OCI-LY7 (cell line): ENCODE data around the gene ETV5. TPM values are rescaled to one million over a fixed set of nuclear protein-coding genes. Genes with fewer than 3 reads are reported as not detected.

ENCODE experiments used
- BruUV-seq: library from RNA; stranded (reverse); fragments of 400-500 nt; replicated peaks from 2 replicates; lab custom pipeline; 2021; lab: Mats Ljungman, UMichigan
- CTCF ChIA-PET: fragments of 300-600 bp; sonication (Branson Sonifier 250); formaldehyde crosslinking; loops from one replicate; lab custom pipeline; 2022; ENCODE audit warnings: antibody characterized with exemption; ENCODE audit not compliant: unreplicated experiment; lab: Charles Lee
- POLR2A ChIA-PET: fragments of 300-600 bp; sonication (Branson Sonifier 250); formaldehyde crosslinking; loops from one replicate; lab custom pipeline; 2022; ENCODE audit warnings: antibody characterized with exemption; lab: Charles Lee
- DNase-seq: peaks from one replicate; pipeline ENCODE4 v3.0.0-alpha.2; 2015; ENCODE audit warnings: low spot score
- H2AFZ ChIP-seq: fragments of 200-600 bp; sonication (generic), shearing (Covaris generic); 2 replicates; pipeline ENCODE4 v1.6.1; 2014; ENCODE audit warnings: mild to moderate bottlenecking, antibody characterized with exemption, low read length, moderate library complexity
- H3K27ac ChIP-seq: fragments of 200-600 bp; sonication (generic); 2 replicates; pipeline ENCODE4 v1.5.1; 2014; ENCODE audit warnings: mixed run types, low read depth, mild to moderate bottlenecking, moderate library complexity, low read length, inconsistent platforms; ENCODE audit not compliant: poor library complexity, severe bottlenecking
- H3K36me3 ChIP-seq: fragments of 200-600 bp; sonication (generic); 2 replicates; pipeline ENCODE4 v1.6.1; 2014; ENCODE audit warnings: mild to moderate bottlenecking, antibody characterized with exemption, low read length, moderate library complexity, mixed read lengths; ENCODE audit not compliant: insufficient read depth
- H3K4me1 ChIP-seq: fragments of 200-600 bp; sonication (generic); 2 replicates; pipeline ENCODE4 v1.5.1; 2014; ENCODE audit warnings: mild to moderate bottlenecking, low read length; ENCODE audit not compliant: insufficient read depth, poor library complexity, severe bottlenecking
- H3K4me2 ChIP-seq: fragments of 200-600 bp; sonication (generic); 2 replicates; pipeline ENCODE4 v1.6.1; 2014; ENCODE audit warnings: mild to moderate bottlenecking, low read length
- H3K4me3 ChIP-seq: fragments of 200-600 bp; sonication (generic); 2 replicates; pipeline ENCODE4 v1.5.1; 2014; ENCODE audit warnings: mild to moderate bottlenecking, low read depth, low read length; ENCODE audit not compliant: poor library complexity, severe bottlenecking
- H3K79me2 ChIP-seq: fragments of 200-600 bp; sonication (generic); 2 replicates; pipeline ENCODE4 v1.6.1; 2016; ENCODE audit warnings: low read depth, mild to moderate bottlenecking, low read length, moderate library complexity, mixed read lengths; ENCODE audit not compliant: insufficient read depth
- H3K9me2 ChIP-seq: fragments of 200-600 bp; sonication (generic); 2 replicates; pipeline ENCODE4 v1.6.1; 2016; ENCODE audit warnings: mild to moderate bottlenecking, low read length, mixed read lengths; ENCODE audit not compliant: insufficient read depth
- H3K9me3 ChIP-seq: fragments of 200-600 bp; sonication (generic); 2 replicates; pipeline ENCODE4 v1.6.1; 2014; ENCODE audit warnings: mild to moderate bottlenecking, mixed run types, low read length, mixed read lengths
- H4K20me1 ChIP-seq: fragments of 200-600 bp; sonication (generic); 2 replicates; pipeline ENCODE4 v1.6.1; 2014; ENCODE audit warnings: mild to moderate bottlenecking, antibody characterized with exemption, low read length, moderate library complexity, mixed read lengths; ENCODE audit not compliant: insufficient read depth
- CTCF ChIP-seq: fragments of 200-600 bp; sonication (generic); conservative IDR thresholded peaks from 2 replicates; pipeline ENCODE4 v1.5.1; 2014; ENCODE audit warnings: mild to moderate bottlenecking, antibody characterized with exemption, low read length, moderate library complexity, mixed read lengths
- EZH2phosphoT487 ChIP-seq: fragments of 200-600 bp; sonication (generic); IDR thresholded peaks from 2 replicates; pipeline ENCODE4 v1.6.1; 2018; ENCODE audit warnings: low read depth, borderline replicate concordance, mild to moderate bottlenecking, mixed run types, antibody characterized with exemption, low read length, moderate library complexity, mixed read lengths
- intact Hi-C: fragments of 100-400 bp; cut with micrococcal nuclease; formaldehyde crosslinking; loops from one replicate; pipeline ENCODE4 v1.10.0; 2022; ENCODE audit not compliant: unreplicated experiment
- total RNA-seq, 2 experiments: library from RNA; depleted of rRNA in 1 of 2; stranded (reverse); fragments of >200 nt in 1 of 2; shearing (Covaris generic) in 1 of 2; gene quantifications; 2 replicates each; pipeline ENCODE4 v1.2.3, GENCODE V29; 2014 to 2022

ETV5 gene
- total RNA-seq, 2 experiments from 2014 or later: 0.85 to 1.1 TPM

- Histone ChIP-seq H3K9me2 (no peaks in the 10 kb centered on the region), H3K4me2 (no peak overlapping the region), H3K36me3 (no peaks in the 10 kb centered on the region), H3K4me3 (no peak overlapping the region), H4K20me1 (no peaks in the 10 kb centered on the region), H3K27ac (no peak overlapping the region), H3K9me3 (no peaks in the 10 kb centered on the region), H3K79me2 (no peaks in the 10 kb centered on the region), H2AFZ (no peak overlapping the region), H3K4me1 (peaks cover 12% of the 10 kb centered on the region)
- POLR2A ChIA-PET: interaction anchor here (0.5 to 0.9 kb wide), 6 partner anchors 10 to 261 kb away, joined by 3 to 4 read pairs (median 3); no protein-coding TSS in a partner anchor
- BruUV-seq: no TSS peak
- CTCF ChIA-PET: interaction anchor here (0.6 kb wide), 1 partner anchor 17 kb away, joined by 3 read pairs; no protein-coding TSS in a partner anchor
- DNase-seq: no peak
- no peak for TF ChIP-seq EZH2phosphoT487
- TF ChIP-seq CTCF: no peak
- intact Hi-C loops: no loop called here
Observed at GRCh38 chr3:186138272-186138981, 29.5 kb upstream of the ETV5 start.

DNA sequence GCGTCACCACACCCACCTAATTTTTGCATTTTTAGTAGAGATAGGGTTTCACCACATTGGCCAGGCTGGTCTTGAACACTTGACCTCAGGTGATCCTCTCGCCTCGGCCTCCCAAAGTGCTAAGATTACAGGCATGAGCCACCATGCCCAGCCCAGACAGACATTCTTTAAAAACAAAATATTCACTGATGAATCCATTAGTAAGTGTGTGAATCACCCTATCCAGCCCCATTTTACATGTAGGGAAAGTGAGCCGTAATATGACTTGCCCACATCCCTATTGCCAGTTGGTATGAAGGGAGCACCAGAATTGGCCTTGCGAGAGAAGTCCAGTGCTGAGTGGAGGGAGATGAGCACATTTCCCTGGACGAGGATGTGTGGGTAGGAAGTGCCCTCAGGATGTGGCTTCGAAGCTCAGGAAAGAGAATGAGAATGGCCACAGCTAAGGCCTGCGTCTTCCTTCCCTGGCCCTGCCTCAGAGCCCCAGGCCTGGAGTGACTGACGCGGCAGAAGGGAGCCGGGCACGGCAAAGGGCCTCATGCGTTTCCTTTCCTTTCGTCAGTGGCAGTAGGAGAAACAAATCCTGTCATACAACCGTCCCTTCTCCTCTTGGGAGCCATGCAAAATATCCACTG, 28.3 kb upstream of the ETV5 start:
- intact Hi-C loops: no loop called here
- peaks cover 5% of the 10 kb centered on the region for H3K4me1 ChIP-seq
- H3K9me2 ChIP-seq: no peaks in the 10 kb centered on the region
- no peak for TF ChIP-seq EZH2phosphoT487
- TF ChIP-seq CTCF: no peak
- no peak overlapping the region for H2AFZ ChIP-seq
- no peaks in the 10 kb centered on the region for H3K79me2 ChIP-seq
- H3K36me3 ChIP-seq: no peaks in the 10 kb centered on the region
- CTCF ChIA-PET: no interaction called here
- no peak overlapping the region for H3K4me2 ChIP-seq
- BruUV-seq: no TSS peak
- POLR2A ChIA-PET: interaction anchor here (0.6 kb wide), 2 partner anchors 33 to 74 kb away, joined by 3 to 7 read pairs; no protein-coding TSS in a partner anchor
- H3K9me3 ChIP-seq: no peaks in the 10 kb centered on the region
- H3K27ac ChIP-seq: no peak overlapping the region
- no peaks in the 10 kb centered on the region for H4K20me1 ChIP-seq
- H3K4me3 ChIP-seq: no peak overlapping the region
- DNase-seq: no peak

GRCh38 chr3:186133980-186134379, 25.1 kb upstream of the ETV5 start:
- no peaks in the 10 kb centered on the region for H3K9me2 ChIP-seq
- H3K4me3 ChIP-seq: no peak overlapping the region
- H3K79me2 ChIP-seq: no peaks in the 10 kb centered on the region
- H3K4me1 ChIP-seq: no peaks in the 10 kb centered on the region
- TF ChIP-seq EZH2phosphoT487 (no peak), CTCF (no peak)
- intact Hi-C loops: no loop called here
- H3K27ac ChIP-seq: no peak overlapping the region
- BruUV-seq: no TSS peak
- CTCF ChIA-PET: no interaction called here
- H3K9me3 ChIP-seq: no peaks in the 10 kb centered on the region
- no peaks in the 10 kb centered on the region for H3K36me3 ChIP-seq
- POLR2A ChIA-PET: interaction anchor here (0.7 to 1.2 kb wide), 3 partner anchors 9 to 27 kb away, joined by 3 read pairs; no protein-coding TSS in a partner anchor
- no peak overlapping the region for H2AFZ ChIP-seq
- no peak overlapping the region for H3K4me2 ChIP-seq
- no peak for DNase-seq
- no peaks in the 10 kb centered on the region for H4K20me1 ChIP-seq
